ENCODE results near the gene APPL2. TPM values are rescaled to one million over a fixed set of nuclear protein-coding genes. Genes with fewer than 3 reads are reported as not detected.

APPL2 gene
- total RNA-seq, 2 donors from 2014 or later, result 18.9 to 19.7 TPM

- Mint-ChIP-seq H3K4me3 (peak overlapping the region; percentile 36 to 48), H3K27ac (no peak overlapping the region), H3K9me3 (no peaks in the 10 kb centered on the region), H3K4me1 (ENCODE audit: low read depth) (peaks cover 61% of the 10 kb centered on the region), H3K27me3 (ENCODE audit: low read depth) (no peaks in the 10 kb centered on the region), H3K36me3 (ENCODE audit: insufficient read depth in 2 of 2) (peaks cover 10 to 27% of the 10 kb centered on the region in 2 donors)
- peak; percentile 58 to 65 for ATAC-seq (replicated peaks in 1 of 2)
- DNase-seq, result peak; percentile 17 to 18
Observed at GRCh38 chr12:105226219-105226618, 9.8 kb downstream of the APPL2 start.

- Mint-ChIP-seq H3K4me3 (peak overlapping the region; percentile 14 to 39), H3K4me1 (ENCODE audit: low read depth) (peaks cover 55% of the 10 kb centered on the region), H3K36me3 (ENCODE audit: insufficient read depth in 2 of 2) (peaks cover 10 to 27% of the 10 kb centered on the region in 2 donors), H3K9me3 (no peaks in the 10 kb centered on the region), H3K27me3 (ENCODE audit: low read depth) (no peaks in the 10 kb centered on the region), H3K27ac (no peak overlapping the region)
- ATAC-seq (replicated peaks in 1 of 2) (no peak), DNase-seq (no peak)
Observed at GRCh38 chr12:105225505-105226015, 10.4 kb downstream of the APPL2 start.

- Mint-ChIP-seq H3K27ac (peak overlapping the region; percentile 1), H3K4me1 (ENCODE audit: low read depth) (peaks cover 49% of the 10 kb centered on the region), H3K36me3 (ENCODE audit: insufficient read depth in 2 of 2) (peaks cover 10 to 27% of the 10 kb centered on the region in 2 donors), H3K9me3 (no peaks in the 10 kb centered on the region), H3K27me3 (ENCODE audit: low read depth) (no peaks in the 10 kb centered on the region), H3K4me3 (no peak overlapping the region)
- DNase-seq (no peak), ATAC-seq (replicated peaks in 1 of 2) (no peak)
Observed at GRCh38 chr12:105224399-105224798, 11.6 kb downstream of the APPL2 start.

- peaks cover 43% of the 10 kb centered on the region for H3K4me1 Mint-ChIP-seq (ENCODE audit: low read depth)
- no peaks in the 10 kb centered on the region for H3K9me3 Mint-ChIP-seq
- ATAC-seq (replicated peaks in 1 of 2) (no peak), DNase-seq (no peak)
- no peak overlapping the region for H3K27ac Mint-ChIP-seq
- no peaks in the 10 kb centered on the region for H3K27me3 Mint-ChIP-seq (ENCODE audit: low read depth)
- peaks cover 10 to 26% of the 10 kb centered on the region in 2 donors for H3K36me3 Mint-ChIP-seq (ENCODE audit: insufficient read depth in 2 of 2)
- no peak overlapping the region for H3K4me3 Mint-ChIP-seq
Observed at GRCh38 chr12:105223884-105224283, 12.1 kb downstream of the APPL2 start.

- no peaks in the 10 kb centered on the region for H3K9me3 Mint-ChIP-seq
- H3K36me3 Mint-ChIP-seq (ENCODE audit: insufficient read depth in 2 of 2), result peaks cover 10 to 23% of the 10 kb centered on the region in 2 donors
- H3K27ac Mint-ChIP-seq, result no peak overlapping the region
- no peaks in the 10 kb centered on the region for H3K27me3 Mint-ChIP-seq (ENCODE audit: low read depth)
- H3K4me3 Mint-ChIP-seq, result no peak overlapping the region
- no peak for ATAC-seq (replicated peaks in 1 of 2)
- peaks cover 39% of the 10 kb centered on the region for H3K4me1 Mint-ChIP-seq (ENCODE audit: low read depth)
- DNase-seq, result no peak
Observed at GRCh38 chr12:105223352-105223845, 12.6 kb downstream of the APPL2 start.

GRCh38 chr12:105222726-105223351 is 13.1 kb downstream of the APPL2 start:
- Mint-ChIP-seq H3K36me3 (ENCODE audit: insufficient read depth in 2 of 2) (peaks cover 10 to 21% of the 10 kb centered on the region in 2 donors), H3K4me3 (no peak overlapping the region), H3K4me1 (ENCODE audit: low read depth) (peaks cover 33% of the 10 kb centered on the region), H3K9me3 (no peaks in the 10 kb centered on the region), H3K27ac (no peak overlapping the region), H3K27me3 (ENCODE audit: low read depth) (no peaks in the 10 kb centered on the region)
- ATAC-seq (replicated peaks in 1 of 2) (no peak), DNase-seq (no peak)

GRCh38 chr12:105222284-105222655 is 13.7 kb downstream of the APPL2 start:
- H3K9me3 Mint-ChIP-seq, result no peaks in the 10 kb centered on the region
- peaks cover 27% of the 10 kb centered on the region for H3K4me1 Mint-ChIP-seq (ENCODE audit: low read depth)
- H3K4me3 Mint-ChIP-seq, result no peak overlapping the region
- H3K36me3 Mint-ChIP-seq (ENCODE audit: insufficient read depth in 2 of 2), result peaks cover 7 to 16% of the 10 kb centered on the region in 2 donors
- H3K27ac Mint-ChIP-seq, result no peak overlapping the region
- DNase-seq (no peak), ATAC-seq (replicated peaks in 1 of 2) (no peak)
- H3K27me3 Mint-ChIP-seq (ENCODE audit: low read depth), result no peaks in the 10 kb centered on the region

- no peak for DNase-seq
- ATAC-seq (replicated peaks in 1 of 2), result no peak
- Mint-ChIP-seq H3K9me3 (no peaks in the 10 kb centered on the region), H3K27me3 (ENCODE audit: low read depth) (no peaks in the 10 kb centered on the region), H3K36me3 (ENCODE audit: insufficient read depth in 2 of 2) (peaks cover 6 to 18% of the 10 kb centered on the region in 2 donors), H3K4me1 (ENCODE audit: low read depth) (peaks cover 25% of the 10 kb centered on the region), H3K4me3 (no peak overlapping the region), H3K27ac (no peak overlapping the region)
Observed at GRCh38 chr12:105221583-105222283, 14.2 kb downstream of the APPL2 start.

GRCh38 chr12:105220929-105221290 is 15.1 kb downstream of the APPL2 start:
- no peak for ATAC-seq (replicated peaks in 1 of 2)
- no peaks in the 10 kb centered on the region for H3K9me3 Mint-ChIP-seq
- peaks cover 17% of the 10 kb centered on the region for H3K4me1 Mint-ChIP-seq (ENCODE audit: low read depth)
- DNase-seq, result no peak
- H3K4me3 Mint-ChIP-seq, result no peak overlapping the region
- H3K27me3 Mint-ChIP-seq (ENCODE audit: low read depth), result no peaks in the 10 kb centered on the region
- no peak overlapping the region for H3K27ac Mint-ChIP-seq
- H3K36me3 Mint-ChIP-seq (ENCODE audit: insufficient read depth in 2 of 2), result peaks cover 6 to 19% of the 10 kb centered on the region in 2 donors

GRCh38 chr12:105220150-105220928 is 15.6 kb downstream of the APPL2 start:
- no peaks in the 10 kb centered on the region for H3K9me3 Mint-ChIP-seq
- no peak overlapping the region for H3K4me3 Mint-ChIP-seq
- peaks cover 6 to 19% of the 10 kb centered on the region in 2 donors for H3K36me3 Mint-ChIP-seq (ENCODE audit: insufficient read depth in 2 of 2)
- no peak for DNase-seq
- no peak overlapping the region for H3K27ac Mint-ChIP-seq
- no peaks in the 10 kb centered on the region for H3K27me3 Mint-ChIP-seq (ENCODE audit: low read depth)
- ATAC-seq (replicated peaks in 1 of 2), result no peak
- H3K4me1 Mint-ChIP-seq (ENCODE audit: low read depth), result peaks cover 11% of the 10 kb centered on the region

GRCh38 chr12:105219261-105220028 is 16.5 kb downstream of the APPL2 start:
- no peak overlapping the region for H3K27ac Mint-ChIP-seq

GRCh38 chr12:105218434-105218833 is 17.5 kb downstream of the APPL2 start:
- DNase-seq (no peak), ATAC-seq (replicated peaks in 1 of 2) (no peak)
- Mint-ChIP-seq H3K27me3 (ENCODE audit: low read depth) (no peaks in the 10 kb centered on the region), H3K9me3 (no peaks in the 10 kb centered on the region), H3K4me3 (no peak overlapping the region), H3K36me3 (ENCODE audit: insufficient read depth in 2 of 2) (peaks cover 4 to 17% of the 10 kb centered on the region in 2 donors), H3K4me1 (ENCODE audit: low read depth) (no peaks in the 10 kb centered on the region), H3K27ac (no peak overlapping the region)

More at GRCh38 chr12:105219261-105220028, 16.5 kb downstream of the APPL2 start:
- H3K27me3 Mint-ChIP-seq (ENCODE audit: low read depth), result no peaks in the 10 kb centered on the region
- DNase-seq, result no peak
- no peaks in the 10 kb centered on the region for H3K9me3 Mint-ChIP-seq
- no peak for ATAC-seq (replicated peaks in 1 of 2)
- no peak overlapping the region for H3K4me3 Mint-ChIP-seq
- H3K36me3 Mint-ChIP-seq (ENCODE audit: insufficient read depth in 2 of 2), result peaks cover 4 to 17% of the 10 kb centered on the region in 2 donors
- H3K4me1 Mint-ChIP-seq (ENCODE audit: low read depth), result peaks cover 2% of the 10 kb centered on the region

All from activated T-cell treated with anti-CD3 and anti-CD28 coated beads, Interleukin-2, amount 50 U/mL, for 72 hours (primary cell).